Ishikawa (cell line): Measurements from ENCODE around the gene SSTR3.
A peak's percentile ranks its signal among the peaks of the same experiment; 100 is the strongest.

Experiments
- CEBPB ChIP-seq: IDR thresholded peaks from 2 replicates; pipeline ENCODE4 v1.6.1; 2012
- CREB1 ChIP-seq: IDR thresholded peaks from 2 replicates; pipeline ENCODE4 v1.6.1; 2012; ENCODE audit warnings: low read depth
- EGR1 ChIP-seq: IDR thresholded peaks from 2 replicates; pipeline ENCODE4 v1.6.1; 2012
- EP300 ChIP-seq: IDR thresholded peaks from 2 replicates; pipeline ENCODE4 v1.6.1; 2012; ENCODE audit warnings: borderline replicate concordance
- FOXM1 ChIP-seq: IDR thresholded peaks from 2 replicates; pipeline ENCODE4 v1.6.1; 2012; ENCODE audit warnings: low read depth, borderline replicate concordance
- MAX ChIP-seq: IDR thresholded peaks from 2 replicates; pipeline ENCODE4 v1.6.1; 2012
- NFIC ChIP-seq: IDR thresholded peaks from 2 replicates; pipeline ENCODE4 v1.6.1; 2012
- RAD21 ChIP-seq: IDR thresholded peaks from 2 replicates; pipeline ENCODE4 v1.6.1; 2012; ENCODE audit warnings: low read depth
- REST ChIP-seq: IDR thresholded peaks from 2 replicates; pipeline ENCODE4 v1.6.1; 2012; ENCODE audit warnings: low read depth, mild to moderate bottlenecking
- TAF1 ChIP-seq: IDR thresholded peaks from 2 replicates; pipeline ENCODE4 v1.6.1; 2012; ENCODE audit warnings: low read depth, mild to moderate bottlenecking
- TCF12 ChIP-seq: IDR thresholded peaks from 2 replicates; pipeline ENCODE4 v1.6.1; 2012; ENCODE audit warnings: low read depth
- TEAD4 ChIP-seq: IDR thresholded peaks from 2 replicates; pipeline ENCODE4 v1.6.1; 2012
- USF1 ChIP-seq: IDR thresholded peaks from 2 replicates; pipeline ENCODE4 v1.6.1; 2012
- YY1 ChIP-seq: IDR thresholded peaks from 2 replicates; pipeline ENCODE4 v1.6.1; 2012; ENCODE audit warnings: low read depth
- ZBTB7A ChIP-seq: IDR thresholded peaks from 2 replicates; pipeline ENCODE4 v1.6.1; 2012; ENCODE audit warnings: low read depth

Gene SSTR3

GRCh38 chr22:37199103-37199759 lies 13.0 kb downstream of the SSTR3 start:
- TF ChIP-seq REST (no peak), TAF1 (peak; percentile 68; the same call in 1 of the 2 replicates), TCF12 (peak; percentile 39; the same call in 1 of the 2 replicates), MAX (peak; percentile 88), RAD21 (peak; percentile 78), EP300 (no peak)

GRCh38 chr22:37198258-37199102 lies 13.8 kb downstream of the SSTR3 start:
- TF ChIP-seq USF1 (no peak), TEAD4 (no peak), EGR1 (no peak), TCF12 (no peak), CEBPB (no peak), YY1 (no peak), CREB1 (no peak), EP300 (no peak), MAX (no peak), FOXM1 (no peak), RAD21 (peak; percentile 60), ZBTB7A (0 out of 2 replicates have a peak, but pooled peaks have one; percentile 23), TAF1 (no peak), REST (no peak), NFIC (no peak)

GRCh38 chr22:37197451-37198257 lies 14.6 kb downstream of the SSTR3 start:
- TF ChIP-seq TEAD4 = no peak; the same call in 1 of the 2 replicates
- TF ChIP-seq NFIC = peak; percentile 10; the same call in 1 of the 2 replicates
- TF ChIP-seq YY1 = no peak
- no peak for TF ChIP-seq EP300
- TF ChIP-seq TCF12 = 0 out of 2 replicates have a peak, but pooled peaks have one; percentile 2
- TF ChIP-seq MAX = no peak; the same call in 1 of the 2 replicates
- TF ChIP-seq CREB1 = no peak
- peak; percentile 72 for TF ChIP-seq USF1
- TF ChIP-seq TAF1 = no peak
- TF ChIP-seq ZBTB7A = no peak

GRCh38 chr22:37196539-37197450 lies 15.5 kb downstream of the SSTR3 start:
- TF ChIP-seq YY1 (no peak), USF1 (peak; percentile 39), TCF12 (0 out of 2 replicates have a peak, but pooled peaks have one; percentile 13), FOXM1 (no peak), NFIC (peak; percentile 80), MAX (peak; percentile 53), REST (peak; percentile 73), RAD21 (no peak), ZBTB7A (no peak), EP300 (no peak), CREB1 (no peak), TEAD4 (peak; percentile 62)
